ENCODE results near the gene VAC14. TPM values are rescaled to one million over a fixed set of nuclear protein-coding genes. Genes with fewer than 3 reads are reported as not detected.
"Not testable (repeated sequence)": the region's sequence is repeated elsewhere in the genome, so short reads cannot be mapped to it uniquely, and the experiment has no call there.

VAC14 gene
- total RNA-seq, 1 experiment from 2014 or later, result 59.4 TPM

DNA sequence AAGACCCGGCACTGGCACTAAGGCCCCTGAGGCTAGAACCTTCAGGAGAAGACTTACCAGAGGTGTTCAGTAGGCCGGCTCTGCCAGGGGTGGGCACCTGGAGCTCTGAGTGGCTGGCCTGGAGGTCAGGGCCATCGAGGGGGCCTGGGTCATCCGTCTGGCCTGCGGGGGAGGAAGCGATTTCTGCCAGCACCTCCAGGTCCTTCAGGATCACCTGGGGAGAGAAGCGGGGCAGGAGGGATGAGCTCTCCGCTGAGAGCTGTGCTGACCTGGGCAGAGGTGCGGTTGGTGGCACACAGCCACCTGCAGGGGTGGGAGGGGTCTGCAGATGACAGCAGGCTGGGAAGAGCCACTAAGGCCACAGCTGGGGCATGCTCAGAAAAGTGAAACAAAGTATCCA, 56.6 kb downstream of the VAC14 start:
- no peak for DNase-seq (ENCODE audit: low read depth)

DNA sequence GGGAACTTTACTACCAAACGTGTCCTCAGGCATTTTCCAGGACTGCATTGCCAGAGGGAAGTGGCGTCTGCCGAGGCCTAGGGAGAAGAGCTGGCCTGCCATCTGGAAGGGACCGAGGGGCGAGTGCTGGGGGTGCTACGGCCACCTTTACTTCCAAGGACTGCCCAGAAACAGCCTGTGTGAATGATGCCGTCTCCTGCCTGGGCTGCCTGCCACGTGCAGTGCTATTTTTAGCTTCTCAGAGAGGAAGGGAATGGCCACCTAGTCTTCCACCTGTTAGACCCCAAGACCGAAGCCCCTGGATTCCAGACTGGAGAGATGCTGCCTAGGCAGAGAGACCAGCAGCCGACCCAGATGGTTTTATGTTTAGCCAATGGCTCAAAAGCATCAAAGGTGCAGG, 57.2 kb downstream of the VAC14 start:
- DNase-seq (ENCODE audit: low read depth), result no peak

DNA sequence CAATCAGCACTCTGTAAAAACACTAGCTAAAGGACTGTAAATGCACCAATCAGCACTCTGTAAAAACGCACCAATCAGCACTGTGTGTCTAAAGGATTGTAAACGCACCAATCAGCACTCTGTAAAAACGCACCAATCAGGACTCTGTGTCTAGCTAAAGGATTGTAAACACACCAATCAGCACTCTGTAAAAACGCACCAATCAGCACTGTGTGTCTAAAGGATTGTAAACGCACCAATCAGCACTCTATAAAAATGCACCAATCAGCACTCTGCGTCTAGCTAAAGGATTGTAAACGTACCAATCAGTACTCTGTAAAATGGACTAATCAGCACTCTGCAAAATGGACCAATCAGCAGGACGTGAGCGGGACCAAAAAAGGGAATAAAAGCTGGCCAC, 58.0 kb downstream of the VAC14 start:
- not testable (repeated sequence) for DNase-seq (ENCODE audit: low read depth)

DNA sequence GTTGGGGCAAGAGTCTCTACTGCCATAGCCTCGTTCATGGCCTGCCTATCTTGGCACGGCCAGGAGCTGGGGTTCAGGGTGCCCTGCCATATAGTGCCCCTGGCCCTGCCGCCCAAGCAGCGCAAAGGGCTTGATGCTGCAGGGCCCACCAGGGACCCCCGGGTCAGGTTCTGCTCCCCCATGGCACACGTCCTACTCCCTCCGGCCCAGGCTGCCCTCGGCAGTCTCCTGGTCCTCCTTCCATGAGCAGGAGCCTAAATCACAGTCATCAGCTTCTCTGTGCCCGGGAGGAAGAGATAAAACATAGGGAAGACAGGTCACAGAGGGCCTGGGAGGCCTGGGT, 59.2 kb downstream of the VAC14 start:
- DNase-seq (ENCODE audit: low read depth), result no peak

DNA sequence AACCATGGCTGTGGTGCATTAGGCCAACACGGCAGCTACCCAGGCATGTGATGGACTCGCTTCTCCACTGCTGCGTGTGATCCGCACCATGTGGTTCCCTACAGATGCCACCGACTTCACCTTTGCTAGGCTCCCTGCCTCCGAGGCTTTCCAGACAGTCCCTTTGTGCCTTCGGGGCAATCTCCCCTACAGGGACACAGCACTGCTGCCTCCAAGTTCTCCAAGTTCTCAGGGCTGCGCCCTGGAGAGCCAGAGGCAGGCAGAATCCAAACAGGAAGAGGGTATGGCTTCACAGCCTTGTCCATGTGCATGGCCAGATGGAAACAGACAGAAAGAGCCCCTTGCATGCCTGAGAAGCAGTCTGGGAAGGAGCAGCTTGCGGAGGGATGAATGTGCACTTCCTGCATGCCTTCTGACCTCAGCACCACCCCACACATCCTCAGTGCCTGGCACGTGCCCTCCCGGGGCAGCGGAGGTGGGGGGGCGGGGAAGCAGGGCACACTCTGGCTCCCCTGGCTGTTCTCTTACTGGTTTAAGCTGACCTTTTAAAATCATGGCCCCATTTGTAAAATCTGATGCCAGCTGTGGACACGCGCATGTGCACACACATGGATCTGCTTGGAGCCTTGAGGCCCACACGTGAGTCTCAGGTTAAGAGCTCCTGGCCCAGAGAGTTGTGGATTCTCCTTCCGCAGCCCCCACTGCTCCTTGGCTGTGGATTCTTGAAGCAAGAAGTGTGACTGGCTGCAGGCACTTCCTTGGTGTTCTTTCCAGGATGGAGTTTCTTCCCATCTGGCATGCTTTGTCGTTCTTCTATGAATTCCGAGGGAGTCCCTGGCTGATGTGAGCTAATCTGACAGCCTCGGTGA, 59.8 kb downstream of the VAC14 start:
- DNase-seq (ENCODE audit: low read depth), result peak; percentile 84

DNA sequence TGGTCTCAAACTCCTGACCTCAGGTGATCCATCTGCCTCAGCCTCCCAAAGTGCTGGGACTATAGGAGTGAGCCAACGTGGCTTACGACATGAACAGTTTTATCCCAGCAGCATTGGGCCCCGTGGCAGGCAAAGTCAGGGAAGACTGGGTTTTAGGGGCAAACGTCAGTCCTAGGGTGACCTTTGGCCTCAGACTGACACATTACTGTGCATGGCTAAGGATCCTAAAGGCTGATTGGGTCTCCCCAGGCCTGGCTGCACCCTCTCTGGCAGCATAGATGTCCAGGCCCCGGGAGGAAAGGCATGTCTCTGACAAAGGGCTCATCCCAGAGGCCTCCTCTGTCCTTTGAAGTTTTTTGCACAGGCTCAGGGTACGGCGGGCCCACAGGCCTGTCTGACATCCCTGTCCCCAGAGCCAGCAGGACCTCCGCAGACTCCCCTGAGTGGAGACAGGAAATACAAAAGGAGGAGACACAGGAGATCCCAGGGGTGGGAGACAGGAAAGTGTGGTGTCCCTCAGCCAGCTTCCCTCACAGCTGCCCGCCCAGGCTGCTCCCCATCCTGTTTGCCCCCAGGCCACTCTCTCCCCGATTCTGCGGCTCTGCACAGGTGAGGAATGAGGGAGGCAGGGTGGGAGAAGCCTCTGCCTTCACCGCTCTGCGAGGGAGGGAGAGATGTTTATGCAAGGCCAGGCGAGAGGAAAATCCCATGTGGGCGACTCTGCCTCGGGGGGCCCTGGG, 60.6 kb downstream of the VAC14 start:
- no peak for DNase-seq (ENCODE audit: low read depth)

DNA sequence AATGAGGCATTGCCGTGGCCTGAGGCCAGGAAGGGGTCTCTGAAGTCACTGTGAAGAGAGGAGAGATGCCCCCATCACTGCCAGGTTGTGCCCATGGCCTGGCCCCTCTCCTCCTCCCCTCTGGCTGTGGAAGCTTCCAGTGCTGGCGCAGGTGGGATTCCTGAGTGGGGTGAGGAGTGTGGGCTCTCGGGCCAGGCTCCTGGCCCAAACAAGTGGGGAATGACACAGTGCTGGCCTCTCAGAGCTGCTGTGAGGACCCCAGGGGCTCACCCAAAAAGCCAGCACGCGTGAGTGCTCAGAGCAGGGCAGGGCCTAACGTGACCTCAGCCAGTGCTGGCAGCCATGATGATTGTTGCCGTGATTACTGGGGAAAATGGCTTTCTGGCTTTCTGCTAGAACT, 61.6 kb downstream of the VAC14 start:
- no peak for DNase-seq (ENCODE audit: low read depth)

DNA sequence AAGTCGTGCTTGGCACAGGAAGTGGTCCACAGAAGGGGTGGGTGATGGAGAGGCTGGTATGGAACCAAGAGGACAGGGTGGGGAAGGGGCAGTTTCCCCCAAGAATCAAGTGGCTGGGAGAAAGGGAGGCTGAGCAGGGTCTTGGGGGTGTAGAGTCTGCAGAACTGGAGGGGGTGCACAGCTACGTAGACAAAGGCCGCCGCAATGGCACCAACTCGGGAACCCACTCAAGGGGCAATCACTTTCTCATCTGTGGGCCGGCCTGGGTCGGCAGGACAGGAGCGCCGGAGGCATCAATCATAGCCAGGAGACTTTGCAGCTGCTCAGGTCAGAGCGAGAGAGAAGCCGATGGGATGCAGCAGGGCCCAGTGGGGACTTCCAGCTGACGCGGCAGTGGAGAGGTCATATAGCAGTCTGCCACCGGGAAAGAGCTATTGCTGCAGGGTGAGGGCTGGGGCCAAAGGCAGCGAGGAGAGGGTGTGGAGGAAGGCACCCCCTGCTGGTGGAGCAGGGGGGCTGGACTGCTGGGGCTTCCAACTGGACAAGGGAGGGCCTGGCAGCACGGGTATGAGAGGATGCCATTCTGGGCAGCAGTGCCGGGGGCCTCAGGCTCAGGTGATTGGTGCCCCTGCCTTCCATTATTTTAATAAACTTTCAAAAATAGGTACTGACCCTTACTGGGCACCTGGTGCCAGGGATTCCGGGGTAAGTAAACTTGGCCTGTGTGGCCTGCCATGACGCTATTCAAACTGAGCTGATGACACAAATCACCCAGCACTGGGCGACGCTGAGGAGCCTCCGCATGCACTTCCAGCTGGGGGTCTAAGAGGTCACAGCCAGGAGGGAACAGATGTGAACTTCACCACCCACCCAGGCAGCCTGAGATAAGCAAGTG, 62.6 kb downstream of the VAC14 start:
- DNase-seq (ENCODE audit: low read depth), result peak; percentile 64

DNA sequence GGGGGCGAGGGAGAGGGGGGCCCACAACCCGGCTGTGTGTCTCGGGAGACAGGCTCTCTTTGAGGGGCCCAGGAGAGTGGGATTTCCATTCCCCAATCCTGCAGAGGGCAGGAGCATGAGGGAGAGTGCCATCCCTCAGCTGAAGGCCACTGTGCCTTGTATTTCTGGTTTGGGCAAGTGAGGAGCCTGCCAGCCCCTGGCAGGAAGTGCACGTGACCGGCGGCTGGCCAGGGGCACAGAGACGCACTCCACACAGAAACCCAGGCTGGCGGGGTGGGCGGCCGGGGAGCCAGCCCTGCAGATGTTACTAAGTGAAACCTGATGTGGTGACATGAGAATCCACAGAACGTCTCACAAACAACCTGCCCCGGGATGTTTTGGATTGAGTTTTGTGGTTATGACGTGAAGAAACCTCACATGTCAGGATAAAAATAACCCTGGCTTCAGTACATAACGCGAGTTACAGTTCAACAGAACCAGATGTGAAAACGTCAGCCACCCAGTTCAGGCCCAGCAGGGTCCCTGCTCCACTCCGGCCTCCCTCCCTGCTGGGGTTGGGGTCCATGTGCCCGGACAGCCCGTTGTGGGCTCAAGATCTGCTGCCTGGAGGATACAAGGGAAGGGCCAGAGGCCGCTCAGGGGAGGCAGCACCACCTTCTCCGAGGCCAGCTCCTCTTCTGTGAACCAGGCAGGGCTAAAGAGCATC, 63.4 kb downstream of the VAC14 start:
- DNase-seq (ENCODE audit: low read depth), result peak; percentile 87

DNA sequence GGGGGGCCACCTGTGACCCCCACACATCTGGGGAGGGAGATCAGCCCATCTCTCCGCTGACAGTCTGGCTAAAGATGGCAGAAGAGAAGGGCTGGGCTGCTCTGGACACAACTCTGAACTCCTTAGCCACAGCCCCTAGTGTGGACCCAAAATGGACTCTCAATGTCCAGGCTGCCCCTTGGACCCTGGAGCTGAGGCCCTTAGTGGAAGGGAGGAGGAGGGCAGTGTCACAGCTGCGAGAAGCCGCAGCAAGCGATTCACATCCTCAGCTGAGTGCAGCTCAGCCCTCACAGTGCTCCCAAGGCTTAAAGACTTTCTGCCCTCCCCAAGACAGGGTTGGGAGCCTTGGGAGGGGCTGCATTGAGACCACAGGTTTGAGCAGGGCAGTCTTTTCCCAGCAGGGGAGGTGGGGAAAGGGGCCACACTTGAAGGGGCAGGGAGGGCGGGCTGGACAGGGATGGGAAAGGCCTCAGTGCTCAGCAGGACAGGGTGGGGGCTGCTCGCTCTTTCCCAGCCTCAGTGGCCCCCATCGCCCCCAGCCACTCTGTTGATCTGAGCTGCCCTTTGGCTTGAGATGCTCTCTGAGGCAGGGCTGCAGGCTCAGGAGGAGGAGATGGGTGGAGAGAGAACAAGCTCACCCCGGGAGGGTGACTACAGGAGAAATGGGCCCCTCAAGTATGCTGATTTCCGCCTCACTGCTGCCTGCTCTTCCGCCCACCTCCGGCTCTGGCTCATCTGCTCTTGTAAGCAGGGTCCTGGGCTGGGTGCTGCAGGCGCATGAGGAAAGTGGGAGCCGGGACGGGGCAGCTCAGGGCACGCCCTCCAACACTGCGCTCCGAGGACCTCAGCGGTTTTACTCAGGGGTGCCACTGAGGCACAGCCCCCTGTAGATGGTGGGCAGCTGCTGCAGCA, 64.2 kb downstream of the VAC14 start:
- DNase-seq (ENCODE audit: low read depth), result no peak

DNA sequence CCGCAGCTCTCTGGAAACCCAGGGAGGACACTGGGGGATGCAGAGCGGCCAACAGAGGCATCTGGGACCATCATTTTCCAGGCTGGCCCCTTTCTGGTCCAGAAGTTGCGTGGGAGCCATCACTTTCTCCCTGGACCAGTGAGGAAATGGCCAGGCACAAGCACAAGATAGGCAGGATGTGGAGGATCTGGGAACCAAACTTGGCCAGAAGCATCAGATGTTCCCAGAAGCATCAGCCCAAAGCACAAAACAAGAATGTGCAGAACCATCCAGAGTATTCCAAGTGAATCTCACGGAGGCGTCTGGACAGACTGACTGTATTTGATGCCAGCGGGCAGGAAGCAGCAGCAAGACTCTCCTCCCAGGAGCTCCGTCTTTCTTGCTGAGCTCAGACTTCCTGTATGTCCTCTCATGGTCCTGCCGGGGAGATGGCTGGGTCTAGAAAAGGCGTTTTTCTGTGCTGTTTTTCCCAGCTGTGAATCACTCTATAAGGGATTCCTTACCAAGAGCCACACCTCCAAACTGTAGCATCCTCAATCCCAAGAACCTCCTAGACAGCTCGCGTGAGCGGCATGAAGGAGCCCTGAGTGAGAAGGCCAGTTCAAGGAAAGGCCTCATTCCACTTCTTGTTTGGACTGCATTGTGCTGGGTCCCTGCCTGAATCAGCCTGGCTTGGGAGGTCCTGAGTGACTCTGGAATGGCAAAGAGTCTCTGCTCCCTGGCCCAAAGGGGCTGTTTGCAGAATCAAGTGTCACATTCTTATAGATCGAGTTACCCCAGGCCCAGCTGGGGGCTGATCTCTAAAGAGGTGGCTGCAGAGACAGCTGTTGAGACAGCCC, 65.6 kb downstream of the VAC14 start:
- no peak for DNase-seq (ENCODE audit: low read depth)

DNA sequence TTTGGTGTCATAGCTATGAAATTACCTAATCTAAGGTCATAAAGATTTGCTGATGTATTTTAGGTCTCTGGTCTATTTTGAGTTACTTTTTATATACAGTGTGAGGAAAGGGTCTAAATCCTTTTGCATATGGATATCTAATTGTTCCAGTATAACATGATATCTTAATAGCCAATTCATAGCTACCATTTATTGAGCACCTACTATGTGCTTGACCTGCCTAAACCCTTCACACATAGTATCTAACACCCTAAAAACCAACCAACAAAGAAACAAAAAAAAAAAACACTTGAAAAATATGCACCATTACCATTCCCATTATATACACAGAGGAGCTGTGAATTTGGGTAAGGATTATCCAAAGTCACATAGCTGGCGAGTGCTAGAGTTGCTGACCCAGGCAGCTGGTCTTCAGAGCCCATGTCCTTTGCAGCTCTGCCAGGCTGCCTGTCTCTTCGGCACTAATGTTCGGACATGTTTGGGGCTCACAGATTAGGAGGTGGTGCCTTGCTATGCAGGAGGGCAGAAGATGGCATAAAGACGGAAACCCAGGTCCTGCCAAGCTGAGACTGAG, 66.3 kb downstream of the VAC14 start:
- no peak for DNase-seq (ENCODE audit: low read depth)

DNA sequence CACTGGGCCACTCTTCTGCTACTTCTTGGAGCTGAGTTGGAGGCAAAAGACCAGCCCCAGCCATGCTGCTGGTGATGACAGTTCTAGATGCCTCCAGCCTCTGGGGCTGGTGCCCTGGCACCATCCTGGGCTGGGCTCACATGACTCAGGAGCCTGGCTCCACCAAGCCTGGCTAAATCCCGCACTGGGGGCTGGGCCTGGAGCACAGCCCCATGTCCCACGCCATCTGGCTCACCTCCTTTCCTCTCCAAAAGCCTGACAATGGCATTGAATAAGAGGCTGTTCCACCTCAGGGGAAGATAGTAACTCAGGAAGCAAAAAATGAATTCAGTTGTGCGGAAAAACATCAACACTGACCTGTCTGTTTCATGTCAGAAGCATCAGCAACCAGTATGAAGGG, 70.0 kb downstream of the VAC14 start:
- no peak for DNase-seq (ENCODE audit: low read depth)

DNA sequence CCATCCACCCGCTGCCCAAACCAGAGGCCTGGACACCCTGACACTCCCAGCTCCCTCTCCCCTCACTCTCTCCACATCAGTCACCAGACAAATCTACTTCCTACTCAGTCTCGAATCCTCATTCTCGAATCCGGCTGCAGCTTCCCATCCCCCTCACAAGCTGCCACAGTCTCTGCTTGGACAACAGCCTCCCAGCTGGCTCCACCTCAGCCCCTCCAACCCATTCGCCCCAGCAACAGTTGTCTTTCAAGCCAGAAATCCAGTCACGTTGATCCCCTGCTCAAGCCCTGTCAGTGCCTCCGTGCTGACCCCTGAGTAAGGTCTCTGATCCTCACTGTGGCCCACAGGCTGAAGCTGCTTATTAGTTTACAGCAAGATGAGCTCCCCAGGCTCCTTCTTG, 70.9 kb downstream of the VAC14 start:
- no peak for DNase-seq (ENCODE audit: low read depth)

DNA sequence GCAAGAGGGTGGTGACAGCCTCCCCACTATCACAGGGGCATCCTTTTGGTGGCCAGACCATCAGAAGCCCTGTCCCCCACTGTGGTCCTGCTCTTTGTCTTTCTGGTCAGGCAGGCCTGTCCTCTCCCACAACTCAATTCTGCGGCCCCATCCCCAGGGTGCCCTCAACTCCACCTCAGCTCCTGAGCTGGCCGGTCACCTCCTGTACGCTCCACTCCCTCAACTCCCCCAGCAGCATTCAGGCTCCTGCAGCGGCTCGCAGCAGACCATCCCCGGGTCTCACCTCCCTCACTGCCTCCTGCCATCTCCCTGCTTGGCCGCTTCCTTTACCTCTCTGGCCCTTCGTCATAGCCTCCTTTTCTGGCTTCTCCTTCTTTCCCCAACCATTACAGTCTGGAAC, 71.7 kb downstream of the VAC14 start:
- DNase-seq (ENCODE audit: low read depth), result no peak

DNA sequence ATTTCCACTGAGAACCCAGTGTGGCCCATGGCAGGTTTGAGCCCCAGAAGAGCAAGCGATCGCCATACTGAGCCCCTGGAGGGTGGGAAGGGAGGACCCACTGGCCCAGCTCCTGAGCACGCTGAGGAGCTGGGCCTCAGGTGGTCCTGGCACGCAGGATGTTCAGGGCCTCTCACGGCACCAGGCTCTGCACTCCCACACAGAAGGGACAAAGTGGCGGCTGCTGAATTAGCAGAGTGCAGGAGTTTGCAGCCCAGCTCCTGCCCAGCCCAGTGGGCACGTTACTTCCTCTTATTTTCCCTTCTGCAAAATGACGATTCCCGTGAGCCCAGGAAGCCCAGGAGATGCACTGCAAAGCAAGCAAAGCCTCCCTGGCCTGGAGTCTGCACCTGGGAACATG, 72.8 kb downstream of the VAC14 start:
- DNase-seq (ENCODE audit: low read depth), result no peak

DNA sequence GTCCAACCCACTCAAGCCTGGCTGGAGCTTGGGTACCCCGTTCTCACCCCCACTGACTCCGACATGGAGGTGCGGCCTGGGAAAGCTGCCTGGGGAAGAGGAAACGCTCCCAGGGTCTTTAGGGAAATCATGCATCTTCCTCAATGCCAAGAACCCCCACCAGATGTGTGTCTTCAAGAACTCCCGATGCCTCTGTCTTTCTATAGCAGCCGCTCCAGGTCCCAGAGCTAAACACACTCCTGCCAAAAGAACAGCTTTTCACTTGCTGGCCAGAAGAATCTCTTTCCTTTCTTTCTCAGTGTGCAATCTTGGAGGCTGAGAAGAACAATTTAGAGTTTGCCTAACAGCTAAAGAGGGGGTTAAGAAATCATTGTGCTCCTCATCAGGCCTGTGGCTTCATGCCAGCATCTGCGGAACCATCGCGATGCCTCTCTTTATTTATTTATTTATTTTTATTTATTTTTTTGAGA, 74.0 kb downstream of the VAC14 start:
- no peak for DNase-seq (ENCODE audit: low read depth)

DNA sequence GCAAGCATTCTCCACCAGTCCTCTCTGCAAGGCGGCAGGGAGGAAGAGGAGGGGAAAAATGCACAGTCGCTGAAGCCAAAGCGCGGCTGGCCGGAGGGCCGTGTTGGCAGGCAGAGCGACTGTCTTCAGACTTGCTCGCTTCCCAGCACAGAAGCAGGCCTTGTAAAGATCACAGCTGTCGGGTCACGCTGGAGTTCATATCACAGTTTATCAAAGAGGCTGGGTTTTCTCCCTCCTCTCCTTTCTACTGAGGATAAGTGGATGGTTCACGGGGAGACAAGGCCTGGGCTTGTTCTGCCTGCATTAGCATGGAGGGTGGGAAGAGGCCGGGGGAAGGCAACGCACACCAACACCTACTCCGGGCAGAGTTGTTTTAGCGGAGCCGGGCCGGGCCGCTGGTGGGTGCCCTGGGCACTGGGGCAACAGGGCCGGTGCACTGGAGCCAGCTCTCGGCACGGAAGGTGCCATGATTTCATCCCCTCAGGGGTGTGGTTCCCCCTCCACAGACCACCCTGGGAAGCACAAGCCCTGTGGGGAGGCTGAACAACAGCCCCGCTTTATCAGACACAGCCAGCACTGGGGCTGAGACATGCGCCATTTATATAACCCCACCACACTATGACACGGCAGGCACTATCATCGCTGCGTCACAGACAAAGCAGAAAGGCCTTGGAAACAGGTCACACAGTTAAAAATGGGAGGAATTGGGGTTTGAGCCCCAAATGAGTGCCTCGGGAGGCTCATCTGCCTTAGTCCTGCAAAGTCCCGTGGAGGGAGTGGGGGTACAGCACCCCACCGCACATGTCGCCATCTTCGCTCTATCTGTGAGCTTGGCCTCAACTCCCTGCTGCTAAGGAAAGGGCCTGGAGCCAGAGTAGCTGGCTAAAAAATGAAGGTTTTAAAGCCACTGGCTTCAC, 74.8 kb downstream of the VAC14 start:
- DNase-seq (ENCODE audit: low read depth), result no peak
